Breast epithelium (tissue), 4 donors: ENCODE measurements around the gene ANXA6. TPM values are rescaled to one million over a fixed set of nuclear protein-coding genes. Genes with fewer than 3 reads are reported as not detected.
A peak's percentile ranks its signal among the peaks of the same experiment; 100 is the strongest.

ENCODE experiments used
- DNase-seq, 2 donors: peaks; one replicate each; pipeline ENCODE4 v3.0.0-alpha.2; 2019; ENCODE audit warnings: low spot score in 2 of 2
- H3K27ac ChIP-seq, 2 donors: fragments of 200-600 bp; sonication (generic) in 1 of 2; one replicate each; pipeline ENCODE4 v1.5.1; 2016 to 2019; ENCODE audit warnings: mild to moderate bottlenecking in 1 of 2
- H3K27me3 ChIP-seq, 2 donors: fragments of 200-600 bp; sonication (generic) in 1 of 2; one replicate each; pipeline versions ENCODE4 v1.5.1 to v1.6.0; 2017 to 2019; ENCODE audit warnings: control low read depth in 1 of 2, mild to moderate bottlenecking in 1 of 2
- H3K36me3 ChIP-seq: fragments of 200-600 bp; one replicate; pipeline ENCODE4 v1.5.1; 2019
- H3K4me1 ChIP-seq, 2 donors: fragments of 200-600 bp; sonication (generic); one replicate each; pipeline ENCODE4 v1.5.1; 2016 to 2019; ENCODE audit warnings: control low read depth in 1 of 2
- H3K4me3 ChIP-seq, 3 donors: fragments of 200-600 bp; sonication (generic); 1 replicate in 2 of 3; 2 replicates in 1 of 3; pipeline ENCODE4 v1.5.1; 2016 to 2019; ENCODE audit warnings: mild to moderate bottlenecking in 3 of 3, moderate library complexity in 2 of 3
- H3K9me3 ChIP-seq, 2 donors: fragments of 200-600 bp; sonication (generic) in 1 of 2; one replicate each; pipeline ENCODE4 v1.5.1; 2016 to 2019; ENCODE audit warnings: control low read depth in 1 of 2
- POLR2A ChIP-seq: fragments of 450-650 bp; IDR thresholded peaks from one replicate; pipeline ENCODE4 v1.6.1; 2016; ENCODE audit warnings: antibody characterized with exemption, mild to moderate bottlenecking, moderate library complexity
- POLR2AphosphoS5 ChIP-seq, 3 donors: sonication (generic); formaldehyde crosslinking; IDR thresholded peaks; one replicate each; pipeline ENCODE4 v1.6.1; 2017; ENCODE audit warnings: antibody characterized with exemption in 3 of 3
- intact Hi-C: fragments of 100-400 bp; cut with DNase I; formaldehyde crosslinking; loops from one replicate; pipeline ENCODE4 v1.15.1; 2023; ENCODE audit warnings: low total_unique reads
- total RNA-seq, 3 donors: library from RNA; depleted of rRNA; stranded (reverse); fragments of >200 nt; gene quantifications; one replicate each; pipeline ENCODE4 v1.1.0, GENCODE V29; 2016
- TF ChIP-seq, protein P1 (sequence below), 3 donors: fragments of 450-650 bp; IDR thresholded peaks; one replicate each; pipeline ENCODE4 v1.5.1; 2016 to 2017; ENCODE audit warnings: antibody characterized with exemption in 3 of 3, mild to moderate bottlenecking in 3 of 3, moderate library complexity in 3 of 3

Gene ANXA6
- total RNA-seq, 3 donors from 2014 or later: 206 to 320 (median 276) TPM

GRCh38 chr5:151105561-151105960 lies 52.0 kb downstream of the ANXA6 start:
- intact Hi-C loops: no loop called here
- Histone ChIP-seq H3K4me3 (no peak overlapping the region), H3K9me3 (no peaks in the 10 kb centered on the region), H3K4me1 (no peaks in the 10 kb centered on the region), H3K36me3 (no peaks in the 10 kb centered on the region), H3K27me3 (no peaks in the 10 kb centered on the region), H3K27ac (peak overlapping the region; percentile 22 to 81)
- TF ChIP-seq, protein P1, sequence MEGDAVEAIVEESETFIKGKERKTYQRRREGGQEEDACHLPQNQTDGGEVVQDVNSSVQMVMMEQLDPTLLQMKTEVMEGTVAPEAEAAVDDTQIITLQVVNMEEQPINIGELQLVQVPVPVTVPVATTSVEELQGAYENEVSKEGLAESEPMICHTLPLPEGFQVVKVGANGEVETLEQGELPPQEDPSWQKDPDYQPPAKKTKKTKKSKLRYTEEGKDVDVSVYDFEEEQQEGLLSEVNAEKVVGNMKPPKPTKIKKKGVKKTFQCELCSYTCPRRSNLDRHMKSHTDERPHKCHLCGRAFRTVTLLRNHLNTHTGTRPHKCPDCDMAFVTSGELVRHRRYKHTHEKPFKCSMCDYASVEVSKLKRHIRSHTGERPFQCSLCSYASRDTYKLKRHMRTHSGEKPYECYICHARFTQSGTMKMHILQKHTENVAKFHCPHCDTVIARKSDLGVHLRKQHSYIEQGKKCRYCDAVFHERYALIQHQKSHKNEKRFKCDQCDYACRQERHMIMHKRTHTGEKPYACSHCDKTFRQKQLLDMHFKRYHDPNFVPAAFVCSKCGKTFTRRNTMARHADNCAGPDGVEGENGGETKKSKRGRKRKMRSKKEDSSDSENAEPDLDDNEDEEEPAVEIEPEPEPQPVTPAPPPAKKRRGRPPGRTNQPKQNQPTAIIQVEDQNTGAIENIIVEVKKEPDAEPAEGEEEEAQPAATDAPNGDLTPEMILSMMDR (IDR thresholded peaks at IDR 0.05): no peak
- TF ChIP-seq POLR2A (no peak), POLR2AphosphoS5 (IDR thresholded peaks at IDR 0.05) (no peak)
- DNase-seq: no peak

- H3K27me3 ChIP-seq: no peaks in the 10 kb centered on the region
- no peaks in the 10 kb centered on the region for H3K9me3 ChIP-seq
- no peaks in the 10 kb centered on the region for H3K36me3 ChIP-seq
- no peaks in the 10 kb centered on the region for H3K4me1 ChIP-seq
- peak overlapping the region; percentile 79 to 87 for H3K27ac ChIP-seq
- TF ChIP-seq POLR2AphosphoS5 (IDR thresholded peaks at IDR 0.05) (peak; percentile 35 to 88 (median 81)), POLR2A (no peak)
- intact Hi-C loops: no loop called here
- H3K4me3 ChIP-seq: no peak overlapping the region
- DNase-seq: peak in 1 of 2 donors; percentile 46
These were observed 52.8 kb downstream of the ANXA6 start for GRCh38 chr5:151104795-151105194.

- no peaks in the 10 kb centered on the region for H3K27me3 ChIP-seq
- H3K4me3 ChIP-seq: no peak overlapping the region
- H3K9me3 ChIP-seq: no peaks in the 10 kb centered on the region
- DNase-seq: no peak
- no peaks in the 10 kb centered on the region for H3K36me3 ChIP-seq
- H3K27ac ChIP-seq: peak overlapping the region in 1 of 2 donors; percentile 48
- no peaks in the 10 kb centered on the region for H3K4me1 ChIP-seq
- TF ChIP-seq, protein P1 (IDR thresholded peaks at IDR 0.05): no peak
- no peak for TF ChIP-seq POLR2AphosphoS5 (IDR thresholded peaks at IDR 0.05)
- TF ChIP-seq POLR2A: no peak
- intact Hi-C loops: no loop called here
These were observed 55.8 kb downstream of the ANXA6 start for GRCh38 chr5:151101746-151102145.

DNA sequence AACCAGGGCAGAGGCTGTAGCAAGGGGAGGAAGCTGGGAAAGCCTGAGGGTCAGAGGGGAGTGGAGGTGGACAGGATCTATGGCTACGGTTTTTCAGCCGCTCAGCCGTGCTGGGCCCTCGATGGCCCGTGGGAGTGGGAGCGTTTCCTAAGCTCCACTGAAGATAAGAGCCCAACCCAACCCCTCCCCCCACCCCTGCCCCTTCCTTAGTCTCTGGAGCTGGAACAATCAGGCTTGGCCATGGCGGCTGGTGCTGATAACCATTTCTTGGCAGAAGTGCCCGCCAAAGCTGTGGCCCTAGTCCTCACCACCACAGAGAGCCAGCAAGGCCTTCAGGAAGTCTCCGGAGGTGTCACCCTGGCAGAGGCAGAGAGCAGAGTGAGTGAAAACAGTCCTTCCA lies 56.4 kb downstream of the ANXA6 start:
- intact Hi-C loops: no loop called here

DNA sequence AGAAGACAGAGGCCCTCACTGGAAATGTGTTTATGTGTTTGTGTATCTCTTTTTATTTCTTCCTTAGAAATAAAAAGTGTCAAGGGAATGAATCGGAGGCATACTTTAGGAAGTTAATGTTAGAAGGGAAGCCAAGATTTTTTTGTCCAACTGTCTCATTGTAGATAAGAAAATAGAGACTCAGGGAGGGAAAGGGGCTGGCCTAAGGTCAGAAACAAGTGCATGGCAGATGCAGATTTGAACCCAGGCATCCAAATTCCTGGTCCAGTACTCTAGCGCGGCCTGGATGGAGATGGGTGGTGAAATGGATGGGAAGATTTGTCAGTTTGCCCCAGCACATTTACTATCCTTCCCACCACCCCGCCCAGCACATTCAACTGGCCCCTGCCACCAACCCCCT lies 56.9 kb downstream of the ANXA6 start:
- no peaks in the 10 kb centered on the region for H3K4me1 ChIP-seq
- TF ChIP-seq POLR2AphosphoS5 (IDR thresholded peaks at IDR 0.05) (no peak), POLR2A (no peak)
- TF ChIP-seq, protein P1 (IDR thresholded peaks at IDR 0.05): no peak
- no peak for DNase-seq
- H3K36me3 ChIP-seq: no peaks in the 10 kb centered on the region
- no peak overlapping the region for H3K27ac ChIP-seq
- intact Hi-C loops: no loop called here
- no peak overlapping the region for H3K4me3 ChIP-seq
- H3K9me3 ChIP-seq: no peaks in the 10 kb centered on the region
- H3K27me3 ChIP-seq: no peaks in the 10 kb centered on the region

More for the DNA sequence above, 56.4 kb downstream of the ANXA6 start:
- Histone ChIP-seq H3K36me3 (no peaks in the 10 kb centered on the region), H3K4me3 (no peak overlapping the region), H3K27me3 (no peaks in the 10 kb centered on the region), H3K9me3 (no peaks in the 10 kb centered on the region), H3K4me1 (no peaks in the 10 kb centered on the region), H3K27ac (peak overlapping the region in 1 of 2 donors; percentile 48)
- TF ChIP-seq, protein P1 (IDR thresholded peaks at IDR 0.05): no peak
- TF ChIP-seq POLR2A: no peak
- no peak for TF ChIP-seq POLR2AphosphoS5 (IDR thresholded peaks at IDR 0.05)
- no peak for DNase-seq

GRCh38 chr5:151098768-151099121 lies 58.8 kb downstream of the ANXA6 start:
- Histone ChIP-seq H3K27ac (no peak overlapping the region), H3K36me3 (no peaks in the 10 kb centered on the region), H3K4me3 (no peak overlapping the region), H3K27me3 (no peaks in the 10 kb centered on the region), H3K9me3 (no peaks in the 10 kb centered on the region), H3K4me1 (peaks cover 0 to 7% of the 10 kb centered on the region in 2 donors)
- no peak for DNase-seq
- TF ChIP-seq POLR2A (no peak), POLR2AphosphoS5 (IDR thresholded peaks at IDR 0.05) (no peak)
- TF ChIP-seq, protein P1 (IDR thresholded peaks at IDR 0.05): no peak
- intact Hi-C loops: loop anchor here (10.0 kb wide), 1 partner anchor 1366 kb away; no protein-coding TSS in a partner anchor
